Measurements from ENCODE around the gene UBTD1.

Gene UBTD1

GRCh38 chr10:97585439-97585811 is 86.7 kb downstream of the UBTD1 start:
- TF ChIP-seq CTCF (IDR thresholded peaks at IDR 0.05; ENCODE audit: low read depth, low read length), result no peak
- no peak for DNase-seq (ENCODE audit: extremely low read depth, low read depth)

GRCh38 chr10:97587183-97587582 is 88.5 kb downstream of the UBTD1 start:
- TF ChIP-seq CTCF (IDR thresholded peaks at IDR 0.05; ENCODE audit: low read depth, low read length), result no peak
- DNase-seq (ENCODE audit: extremely low read depth, low read depth), result no peak

GRCh38 chr10:97589479-97589878 is 90.8 kb downstream of the UBTD1 start, which contains the start of gene C10orf62:
Gene C10orf62, plus strand, starts transcription at chr10:97589721. Its CDS starts 177 bp downstream, at chr10:97589898.
- DNase-seq (ENCODE audit: extremely low read depth, low read depth), result no peak
- TF ChIP-seq CTCF (IDR thresholded peaks at IDR 0.05; ENCODE audit: low read depth, low read length), result no peak

- no peak for TF ChIP-seq CTCF (IDR thresholded peaks at IDR 0.05; ENCODE audit: low read depth, low read length)
Measured at GRCh38 chr10:97590082-97590747, 91.5 kb downstream of the UBTD1 start.

DNA sequence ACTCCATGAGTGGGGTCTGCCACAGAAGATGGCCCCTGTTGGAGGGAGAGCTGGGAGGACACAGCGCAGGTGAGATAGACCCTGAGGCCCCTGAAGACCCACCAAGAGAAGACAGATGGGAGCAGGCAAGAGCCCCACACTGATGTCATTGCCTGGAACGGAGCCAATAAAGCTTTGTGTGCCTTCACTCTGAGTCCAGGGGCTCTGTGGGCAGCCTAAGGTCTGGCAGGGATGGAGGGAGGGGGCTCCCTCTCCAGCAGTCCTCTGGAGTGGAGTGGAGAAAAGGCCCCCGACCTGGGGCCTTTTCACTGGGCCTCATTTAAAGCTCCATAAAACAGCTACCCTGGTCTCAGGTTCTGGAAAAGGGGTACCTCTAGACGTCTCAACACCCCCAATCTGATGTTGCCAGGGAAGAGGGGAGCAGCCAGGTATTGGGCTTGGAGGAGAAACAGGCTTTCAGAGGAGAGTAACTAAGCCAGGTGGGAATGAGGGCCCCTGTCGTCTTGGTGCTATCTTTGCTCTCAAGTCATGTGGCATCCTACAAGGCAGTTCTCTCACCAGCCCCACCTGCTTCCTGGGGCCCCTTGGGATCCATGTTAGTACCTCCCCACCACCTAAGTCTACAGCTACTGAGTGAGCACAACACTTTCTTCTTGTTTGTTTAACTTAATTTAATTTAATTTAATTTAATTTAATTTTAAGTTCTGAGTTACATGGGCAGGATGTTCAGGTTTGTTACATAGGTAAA is 92.2 kb downstream of the UBTD1 start:
- DNase-seq (ENCODE audit: extremely low read depth, low read depth), result no peak
- no peak for TF ChIP-seq CTCF (IDR thresholded peaks at IDR 0.05; ENCODE audit: low read depth, low read length)

More at GRCh38 chr10:97590082-97590747, 91.5 kb downstream of the UBTD1 start:
- DNase-seq (ENCODE audit: extremely low read depth, low read depth), result no peak

- no peak for TF ChIP-seq CTCF (IDR thresholded peaks at IDR 0.05; ENCODE audit: low read depth, low read length)
- DNase-seq (ENCODE audit: extremely low read depth, low read depth), result no peak
Measured at GRCh38 chr10:97593421-97593820, 94.7 kb downstream of the UBTD1 start.
